Measurements from ENCODE around the gene SUPT3H.

DNA sequence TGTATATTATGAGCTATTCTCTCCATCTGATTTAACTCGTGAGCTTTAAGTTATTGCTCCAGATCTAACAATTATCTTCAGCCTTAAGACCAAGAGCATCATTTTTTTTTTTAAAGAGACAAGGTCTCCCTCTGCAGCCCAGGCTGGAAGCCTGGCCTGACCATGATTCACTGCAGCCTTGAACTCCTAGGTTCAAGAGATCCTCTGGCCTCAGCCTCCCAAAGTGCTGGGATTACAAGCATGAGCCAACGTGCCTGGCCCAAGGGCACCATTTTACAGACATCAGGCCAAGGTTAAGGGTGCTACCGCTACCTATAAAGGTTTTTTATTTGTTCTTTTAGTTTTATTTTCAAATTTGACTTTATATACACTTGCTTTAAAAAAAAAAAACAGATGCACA, 2.3 kb downstream of the SUPT3H start:
- TF ChIP-seq, protein P1, sequence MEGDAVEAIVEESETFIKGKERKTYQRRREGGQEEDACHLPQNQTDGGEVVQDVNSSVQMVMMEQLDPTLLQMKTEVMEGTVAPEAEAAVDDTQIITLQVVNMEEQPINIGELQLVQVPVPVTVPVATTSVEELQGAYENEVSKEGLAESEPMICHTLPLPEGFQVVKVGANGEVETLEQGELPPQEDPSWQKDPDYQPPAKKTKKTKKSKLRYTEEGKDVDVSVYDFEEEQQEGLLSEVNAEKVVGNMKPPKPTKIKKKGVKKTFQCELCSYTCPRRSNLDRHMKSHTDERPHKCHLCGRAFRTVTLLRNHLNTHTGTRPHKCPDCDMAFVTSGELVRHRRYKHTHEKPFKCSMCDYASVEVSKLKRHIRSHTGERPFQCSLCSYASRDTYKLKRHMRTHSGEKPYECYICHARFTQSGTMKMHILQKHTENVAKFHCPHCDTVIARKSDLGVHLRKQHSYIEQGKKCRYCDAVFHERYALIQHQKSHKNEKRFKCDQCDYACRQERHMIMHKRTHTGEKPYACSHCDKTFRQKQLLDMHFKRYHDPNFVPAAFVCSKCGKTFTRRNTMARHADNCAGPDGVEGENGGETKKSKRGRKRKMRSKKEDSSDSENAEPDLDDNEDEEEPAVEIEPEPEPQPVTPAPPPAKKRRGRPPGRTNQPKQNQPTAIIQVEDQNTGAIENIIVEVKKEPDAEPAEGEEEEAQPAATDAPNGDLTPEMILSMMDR (conservative IDR thresholded peaks at IDR 0.05; ENCODE audit: low read depth, low read length) = no peak
- no peak for TF ChIP-seq EZH2phosphoT487 (IDR thresholded peaks at IDR 0.05; ENCODE audit: borderline replicate concordance, low read length)
- TF ChIP-seq EZH2 (IDR thresholded peaks at IDR 0.05; ENCODE audit: low read length, unreplicated experiment) = no peak

Data from PC-3 (cell line).